Spleen (tissue), 7 donors: ENCODE results near the gene SINHCAF.

Experiments used
- CTCF ChIP-seq, 11 experiments: fragments of 200-600 bp in 7 of 11; fragments of 450-650 bp in 4 of 11; sonication (generic) in 4 of 11; IDR thresholded peaks in 8 of 11; conservative IDR thresholded peaks in 3 of 11; 1 replicate in 7 of 11; 2 replicates in 4 of 11; pipeline versions ENCODE4 v1.4.0 to v1.8.0; 2016 to 2021; ENCODE audit warnings: antibody characterized with exemption in 11 of 11, inconsistent platforms in 4 of 11, mild to moderate bottlenecking in 1 of 11
- POLR2AphosphoS5 ChIP-seq, 3 donors: sonication (generic); formaldehyde crosslinking; IDR thresholded peaks; one replicate each; pipeline ENCODE4 v1.5.1; 2017; ENCODE audit warnings: antibody characterized with exemption in 3 of 3
- donor health status: DM: no; HTN: no; CAD: no; lungs with moderate emphysema.
- donor health status: DM: no; HTN: no; CAD: no.
- donor health status: DM: no; HTN: no; CAD: no.

- TF ChIP-seq CTCF (IDR thresholded peaks at IDR 0.05 in 8 of 11, conservative IDR thresholded peaks at IDR 0.05 in 3 of 11) (no peak), POLR2AphosphoS5 (IDR thresholded peaks at IDR 0.05) (no peak)
Measured at GRCh38 chr12:31248815-31249214, 77.1 kb downstream of the SINHCAF start.
